ENCODE results near the gene TTC6.

GRCh38 chr14:37606678-37607077 is 11.2 kb downstream of the TTC6 start:
- TF ChIP-seq GATA3 (IDR thresholded peaks at IDR 0.05; ENCODE audit: low read depth, low read length) (no peak), GATA2 (IDR thresholded peaks at IDR 0.05; ENCODE audit: low read depth, low read length) (no peak)

Measured in SH-SY5Y (cell line).